ENCODE results near the gene ACTR3C. TPM values are rescaled to one million over a fixed set of nuclear protein-coding genes. Genes with fewer than 3 reads are reported as not detected.

ACTR3C gene
- total and polyA plus RNA-seq, 12 donors: 6.6 to 50.0 (median 26.0) TPM

DNA sequence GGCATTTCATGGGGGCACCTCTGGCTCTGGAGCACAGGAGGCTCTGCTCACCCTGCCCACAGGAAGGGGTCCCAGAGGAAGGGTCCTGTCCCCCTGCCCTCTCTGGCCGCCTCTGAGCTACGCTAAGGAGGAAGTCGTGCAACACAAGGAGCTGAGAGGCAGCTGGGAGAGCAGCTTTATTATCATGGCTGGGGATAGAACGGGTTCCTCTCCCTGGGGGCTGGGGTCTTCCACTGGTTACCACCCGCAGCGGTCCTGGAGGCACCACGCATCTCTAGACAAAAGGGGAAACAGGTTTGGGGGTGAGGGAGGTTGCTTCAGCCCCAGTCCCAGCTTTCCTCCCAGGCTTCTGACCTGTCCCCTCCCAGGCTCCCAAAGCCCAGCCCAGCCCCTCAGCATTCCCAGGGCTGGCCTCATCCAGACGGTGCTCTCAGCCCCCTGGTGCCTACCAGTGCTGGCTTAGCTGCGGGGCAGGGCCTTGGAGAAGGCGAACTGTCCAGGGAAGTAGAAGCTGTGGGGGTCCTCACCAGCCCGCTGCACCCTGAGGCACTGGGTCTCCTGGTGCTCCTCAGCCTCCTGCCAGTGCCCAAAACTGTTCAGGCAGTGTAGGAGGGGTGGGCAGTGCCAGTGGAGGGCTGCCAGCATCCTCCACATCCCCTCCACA lies 15.0 kb upstream of the ACTR3C start:
- H3K27ac ChIP-seq: peak overlapping the region in 4 of 5 donors; percentile 29 to 91 (median 88)
- peaks cover 0 to 30% of the 10 kb centered on the region in 2 donors for H3K36me3 ChIP-seq (replicated peaks in 1 of 2)
- peaks cover 29 to 48% of the 10 kb centered on the region in 2 donors for H3K4me1 ChIP-seq (replicated peaks in 1 of 2)
- H3K27me3 ChIP-seq: no peaks in the 10 kb centered on the region
- TF ChIP-seq, protein P1, sequence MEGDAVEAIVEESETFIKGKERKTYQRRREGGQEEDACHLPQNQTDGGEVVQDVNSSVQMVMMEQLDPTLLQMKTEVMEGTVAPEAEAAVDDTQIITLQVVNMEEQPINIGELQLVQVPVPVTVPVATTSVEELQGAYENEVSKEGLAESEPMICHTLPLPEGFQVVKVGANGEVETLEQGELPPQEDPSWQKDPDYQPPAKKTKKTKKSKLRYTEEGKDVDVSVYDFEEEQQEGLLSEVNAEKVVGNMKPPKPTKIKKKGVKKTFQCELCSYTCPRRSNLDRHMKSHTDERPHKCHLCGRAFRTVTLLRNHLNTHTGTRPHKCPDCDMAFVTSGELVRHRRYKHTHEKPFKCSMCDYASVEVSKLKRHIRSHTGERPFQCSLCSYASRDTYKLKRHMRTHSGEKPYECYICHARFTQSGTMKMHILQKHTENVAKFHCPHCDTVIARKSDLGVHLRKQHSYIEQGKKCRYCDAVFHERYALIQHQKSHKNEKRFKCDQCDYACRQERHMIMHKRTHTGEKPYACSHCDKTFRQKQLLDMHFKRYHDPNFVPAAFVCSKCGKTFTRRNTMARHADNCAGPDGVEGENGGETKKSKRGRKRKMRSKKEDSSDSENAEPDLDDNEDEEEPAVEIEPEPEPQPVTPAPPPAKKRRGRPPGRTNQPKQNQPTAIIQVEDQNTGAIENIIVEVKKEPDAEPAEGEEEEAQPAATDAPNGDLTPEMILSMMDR (IDR thresholded peaks at IDR 0.05): no peak
- TF ChIP-seq POLR2A (IDR thresholded peaks at IDR 0.05): peak in 1 of 2 donors; percentile 23
- intact Hi-C loops (cut with DNase I): loop anchor here in 1 of 2 donors (5.0 kb wide), 1 partner anchor 34 kb away; no protein-coding TSS in a partner anchor
- DNase-seq: peak in 2 of 7 donors; percentile 20 to 29
- H3K4me3 ChIP-seq: peak overlapping the region in 2 of 4 donors; percentile 86 to 87
- H3K9me3 ChIP-seq (replicated peaks in 1 of 3): no peaks in the 10 kb centered on the region
- 51 to 77% (median 76%) methylated on average over 3 to 11 of the region's 11 CpGs for WGBS, 4 donors

DNA sequence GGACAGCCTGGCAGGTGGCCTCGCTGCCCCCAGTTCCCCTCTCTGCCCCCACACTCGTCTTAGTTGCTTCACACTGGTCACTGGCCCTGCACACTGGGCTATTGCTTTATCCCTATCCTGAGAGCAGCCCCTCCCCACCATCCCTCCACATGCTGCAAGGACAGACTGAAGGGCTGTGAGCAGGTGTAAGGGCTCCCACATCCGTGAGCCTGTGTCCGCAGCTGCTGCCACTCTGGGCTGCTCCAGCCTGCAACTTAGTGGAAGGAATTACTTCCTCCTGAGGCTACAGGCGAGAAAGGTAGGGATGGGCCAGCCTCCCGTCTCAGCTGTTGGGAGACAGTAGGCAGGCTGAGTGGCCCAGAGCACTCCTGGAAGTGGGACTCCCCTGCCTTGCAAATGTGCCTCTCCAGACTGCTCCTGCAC lies 14.3 kb upstream of the ACTR3C start:
- H3K4me1 ChIP-seq (replicated peaks in 1 of 2): peaks cover 29 to 48% of the 10 kb centered on the region in 2 donors
- DNase-seq: peak in 2 of 7 donors; percentile 38 to 43
- peak overlapping the region in 4 of 5 donors; percentile 8 to 91 (median 88) for H3K27ac ChIP-seq

DNA sequence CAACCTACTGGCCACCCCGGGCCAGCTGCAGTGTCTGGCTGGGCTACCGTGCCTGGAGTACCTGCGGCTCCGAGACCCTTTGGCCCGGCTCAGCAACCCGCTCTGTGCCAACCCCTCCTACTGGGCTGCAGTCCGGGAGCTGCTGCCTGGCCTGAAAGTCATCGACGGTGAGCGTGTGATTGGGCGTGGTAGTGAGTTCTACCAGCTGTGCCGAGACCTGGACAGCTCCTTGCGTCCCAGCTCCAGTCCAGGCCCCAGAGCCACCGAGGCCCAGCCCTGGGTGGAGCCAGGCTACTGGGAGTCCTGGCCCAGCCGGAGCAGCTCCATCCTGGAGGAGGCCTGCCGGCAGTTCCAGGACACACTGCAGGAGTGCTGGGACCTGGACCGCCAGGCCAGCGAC lies 13.8 kb upstream of the ACTR3C start:
- TF ChIP-seq, protein P1 (IDR thresholded peaks at IDR 0.05): no peak
- peak in 1 of 2 donors; percentile 3 for TF ChIP-seq POLR2A (IDR thresholded peaks at IDR 0.05)

More for the DNA sequence above, 14.3 kb upstream of the ACTR3C start:
- H3K27me3 ChIP-seq: no peaks in the 10 kb centered on the region
- no peak overlapping the region for H3K4me3 ChIP-seq
- 77 to 86% (median 84%) methylated on average over 4 to 6 of the region's 6 CpGs for WGBS, 4 donors
- H3K9me3 ChIP-seq (replicated peaks in 1 of 3): no peaks in the 10 kb centered on the region
- H3K36me3 ChIP-seq (replicated peaks in 1 of 2): peaks cover 0 to 30% of the 10 kb centered on the region in 2 donors
- intact Hi-C loops (cut with DNase I): loop anchor here in 1 of 2 donors (5.0 kb wide), 1 partner anchor 35 kb away; no protein-coding TSS in a partner anchor
- TF ChIP-seq POLR2A (IDR thresholded peaks at IDR 0.05): no peak
- TF ChIP-seq, protein P1 (IDR thresholded peaks at IDR 0.05): no peak

DNA sequence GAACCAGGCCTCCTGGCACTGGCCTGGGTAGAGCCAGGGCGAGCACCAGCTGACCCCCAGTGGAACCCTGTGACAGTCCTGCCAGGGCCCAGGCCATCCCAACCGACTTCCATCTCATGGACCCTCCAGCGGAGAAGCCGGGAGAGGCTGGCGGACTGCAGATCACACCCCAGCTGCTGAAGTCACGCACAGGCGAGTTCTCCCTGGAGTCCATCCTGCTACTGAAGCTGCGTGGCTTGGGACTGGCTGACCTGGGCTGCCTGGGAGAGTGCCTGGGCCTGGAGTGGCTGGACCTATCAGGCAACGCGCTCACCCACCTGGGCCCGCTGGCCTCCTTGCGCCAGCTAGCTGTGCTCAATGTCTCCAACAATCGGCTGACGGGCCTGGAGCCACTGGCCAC lies 13.4 kb upstream of the ACTR3C start:
- Histone ChIP-seq H3K27ac (peak overlapping the region in 3 of 5 donors; percentile 87 to 91 (median 90)), H3K36me3 (replicated peaks in 1 of 2) (peaks cover 0 to 35% of the 10 kb centered on the region in 2 donors), H3K4me1 (replicated peaks in 1 of 2) (peaks cover 29 to 43% of the 10 kb centered on the region in 2 donors), H3K27me3 (no peaks in the 10 kb centered on the region), H3K4me3 (no peak overlapping the region), H3K9me3 (replicated peaks in 1 of 3) (no peaks in the 10 kb centered on the region)
- 91 to 100% (median 94%) methylated on average over 1 to 14 of the region's 14 CpGs for WGBS, 4 donors
- TF ChIP-seq POLR2A (IDR thresholded peaks at IDR 0.05): no peak
- TF ChIP-seq, protein P1 (IDR thresholded peaks at IDR 0.05): no peak
- intact Hi-C loops (cut with DNase I): loop anchor here in 1 of 2 donors (5.0 kb wide), 1 partner anchor 36 kb away; no protein-coding TSS in a partner anchor
- DNase-seq: peak in 4 of 7 donors; percentile 31 to 64 (median 56)

More for the DNA sequence above, 13.8 kb upstream of the ACTR3C start:
- DNase-seq: peak in 4 of 7 donors; percentile 45 to 65 (median 53)
- Histone ChIP-seq H3K36me3 (replicated peaks in 1 of 2) (peaks cover 0 to 32% of the 10 kb centered on the region in 2 donors), H3K27me3 (no peaks in the 10 kb centered on the region), H3K27ac (peak overlapping the region in 4 of 5 donors; percentile 8 to 91 (median 88)), H3K4me3 (no peak overlapping the region), H3K9me3 (replicated peaks in 1 of 3) (no peaks in the 10 kb centered on the region), H3K4me1 (replicated peaks in 1 of 2) (peaks cover 29 to 47% of the 10 kb centered on the region in 2 donors)
- intact Hi-C loops (cut with DNase I): loop anchor here in 1 of 2 donors (5.0 kb wide), 1 partner anchor 35 kb away; no protein-coding TSS in a partner anchor
- WGBS, 4 donors: 74 to 89% (median 82%) methylated on average over 4 to 18 of the region's 18 CpGs

Measured in adrenal gland (tissue), 12 donors.